Measurements from ENCODE around the gene FBXW9. TPM values are rescaled to one million over a fixed set of nuclear protein-coding genes. Genes with fewer than 3 reads are reported as not detected.

Gene FBXW9
- total RNA-seq, 3 donors from 2014 or later = 6.0 to 8.9 (median 7.8) TPM

- no peaks in the 10 kb centered on the region for H3K9me3 ChIP-seq
- ATAC-seq (peak; percentile 98), DNase-seq (peak; percentile 86 to 88 (median 87))
- TF ChIP-seq CTCF (IDR thresholded peaks at IDR 0.05) = peak; percentile 58
- peaks cover 9% of the 10 kb centered on the region for H3K4me1 ChIP-seq (ENCODE audit: low read depth)
- no peaks in the 10 kb centered on the region for H3K36me3 ChIP-seq (ENCODE audit: low read depth)
- intact Hi-C loops (cut with DNase I, micrococcal nuclease) = no loop called here
- H3K4me3 ChIP-seq = no peak overlapping the region
Measured at GRCh38 chr19:12639901-12640613, 56.4 kb downstream of the FBXW9 start.

Other genes with a start within 250 kb of the FBXW9 start
- 1 to 10 TPM; 1.2 to 3.3 (median 1.8) TPM for gene ZNF709, start 211.8 kb downstream of the FBXW9 start, total RNA-seq
- gene ZNF564, start 145.1 kb downstream of the FBXW9 start, total RNA-seq = 10 to 100 TPM; 13.9 to 22.5 (median 21.2) TPM
- gene ZNF490, start 85.8 kb downstream of the FBXW9 start, total RNA-seq = 10 to 100 TPM in 1 of 3 donors, 1 to 10 TPM in 2; 8.6 to 11.3 (median 8.8) TPM
- gene ZNF791, start 85.7 kb downstream of the FBXW9 start, total RNA-seq = 10 to 100 TPM; 22.5 to 29.7 (median 26.9) TPM
- gene MAN2B1, start 29.9 kb downstream of the FBXW9 start, total RNA-seq = 100 to 1,000 TPM in 1 of 3 donors, 10 to 100 TPM in 2; 92.7 to 104 (median 96.6) TPM
- 10 to 100 TPM in 1 of 3 donors, 1 to 10 TPM in 2; 6.4 to 13.4 (median 7.4) TPM for gene WDR83, start 29.8 kb downstream of the FBXW9 start, total RNA-seq
- gene DHPS, start 14.8 kb downstream of the FBXW9 start, total RNA-seq = 10 to 100 TPM; 71.4 to 91.4 (median 88.9) TPM
- gene GNG14, start 8.6 kb downstream of the FBXW9 start, total RNA-seq = not detected
- 10 to 100 TPM; 48.9 to 73.3 (median 66.9) TPM for gene TNPO2, start 27.3 kb upstream of the FBXW9 start, total RNA-seq
- 100 to 1,000 TPM; 122 to 164 (median 146) TPM for gene TRIR, start 38.1 kb upstream of the FBXW9 start, total RNA-seq
- 10 to 100 TPM; 44.8 to 70.5 (median 50.0) TPM for gene GET3, start 40.9 kb upstream of the FBXW9 start, total RNA-seq
- gene BEST2, start 55.2 kb upstream of the FBXW9 start, total RNA-seq = 100 to 1,000 TPM in 1 of 3 donors, 10 to 100 TPM in 2; 29.0 to 167 (median 32.2) TPM
- gene HOOK2, start 78.9 kb upstream of the FBXW9 start, total RNA-seq = 10 to 100 TPM; 52.2 to 91.9 (median 69.0) TPM
- gene JUNB, start 94.9 kb upstream of the FBXW9 start, total RNA-seq = 100 to 1,000 TPM; 170 to 191 (median 191) TPM
- gene PRDX2, start 105.2 kb upstream of the FBXW9 start, total RNA-seq = 100 to 1,000 TPM; 225 to 266 (median 256) TPM
- gene THSD8, start 105.4 kb upstream of the FBXW9 start, total RNA-seq = 10 to 100 TPM in 1 of 3 donors, 1 to 10 TPM in 2; 1.5 to 10.4 (median 2.7) TPM
- gene RNASEH2A, start 110.0 kb upstream of the FBXW9 start, total RNA-seq = 10 to 100 TPM in 1 of 3 donors, 1 to 10 TPM in 2; 5.5 to 12.4 (median 6.5) TPM
- 1 to 10 TPM in 1 of 3 donors, under 1 TPM in 1, not detected in 1; 0.87 to 1.7 TPM for gene RTBDN, start 137.9 kb upstream of the FBXW9 start, total RNA-seq
- gene MAST1, start 141.9 kb upstream of the FBXW9 start, total RNA-seq = 1 to 10 TPM in 2 of 3 donors, under 1 TPM in 1; 0.69 to 4.1 (median 1.2) TPM
- 10 to 100 TPM; 22.8 to 31.8 (median 30.3) TPM for gene DNASE2, start 184.8 kb upstream of the FBXW9 start, total RNA-seq
- not detected for gene KLF1, start 190.6 kb upstream of the FBXW9 start, total RNA-seq
- 10 to 100 TPM; 24.2 to 27.2 (median 24.7) TPM for gene GCDH, start 194.5 kb upstream of the FBXW9 start, total RNA-seq
- 1 to 10 TPM in 1 of 3 donors, not detected in 2; 1.2 TPM for gene SYCE2, start 222.7 kb upstream of the FBXW9 start, total RNA-seq
- 10 to 100 TPM; 44.1 to 54.0 (median 48.1) TPM for gene FARSA, start 237.1 kb upstream of the FBXW9 start, total RNA-seq
- 100 to 1,000 TPM; 433 to 945 (median 637) TPM for gene CALR, start 242.0 kb upstream of the FBXW9 start, total RNA-seq
- gene RAD23A, start 249.2 kb upstream of the FBXW9 start, total RNA-seq = 100 to 1,000 TPM in 1 of 3 donors, 10 to 100 TPM in 2; 76.4 to 117 (median 81.4) TPM

All from mucosa of descending colon (tissue), 3 donors.